Nephron progenitor cell (in vitro differentiated cells): ENCODE data around the gene CEP162.
"Not testable (repeated sequence)": the region's sequence is repeated elsewhere in the genome, so short reads cannot be mapped to it uniquely, and the experiment has no call there.

ENCODE experiments used
- DNase-seq: peaks from one replicate; pipeline ENCODE4 v3.0.0; 2021
- H3K27ac Mint-ChIP-seq: 2 replicates; pipeline ENCODE4 v1.8.0; 2021; ENCODE audit warnings: mild to moderate bottlenecking, moderate library complexity, mixed read lengths
- H3K27me3 Mint-ChIP-seq: 2 replicates; pipeline ENCODE4 v1.8.0; 2021; ENCODE audit warnings: mild to moderate bottlenecking, low read depth, mixed read lengths; ENCODE audit not compliant: poor library complexity
- H3K36me3 Mint-ChIP-seq: 2 replicates; pipeline ENCODE4 v1.8.0; 2021; ENCODE audit warnings: low read depth, mixed read lengths
- H3K4me1 Mint-ChIP-seq: 2 replicates; pipeline ENCODE4 v1.8.0; 2021; ENCODE audit warnings: mixed read lengths
- H3K4me3 Mint-ChIP-seq: 2 replicates; pipeline ENCODE4 v1.8.0; 2021; ENCODE audit warnings: mild to moderate bottlenecking, moderate library complexity, mixed read lengths
- H3K9me3 Mint-ChIP-seq: 2 replicates; pipeline ENCODE4 v1.8.0; 2021; ENCODE audit warnings: mild to moderate bottlenecking, moderate library complexity, mixed read lengths
- CTCF ChIP-seq: fragments of 200-600 bp; sonication (generic); IDR thresholded peaks from 2 replicates; pipeline ENCODE4 v1.5.0; 2021; ENCODE audit warnings: antibody characterized with exemption

CEP162 gene

GRCh38 chr6:84243240-84243639 lies 15.8 kb upstream of the CEP162 start:
- no peaks in the 10 kb centered on the region for H3K27me3 Mint-ChIP-seq
- H3K36me3 Mint-ChIP-seq, result no peaks in the 10 kb centered on the region
- H3K4me3 Mint-ChIP-seq, result no peak overlapping the region
- H3K9me3 Mint-ChIP-seq, result peaks cover 7% of the 10 kb centered on the region
- no peak overlapping the region for H3K27ac Mint-ChIP-seq
- no peak for TF ChIP-seq CTCF
- H3K4me1 Mint-ChIP-seq, result no peaks in the 10 kb centered on the region
- no peak for DNase-seq

- H3K4me3 Mint-ChIP-seq, result no peak overlapping the region
- no peaks in the 10 kb centered on the region for H3K36me3 Mint-ChIP-seq
- H3K27me3 Mint-ChIP-seq, result peaks cover 9% of the 10 kb centered on the region
- no peaks in the 10 kb centered on the region for H3K4me1 Mint-ChIP-seq
- no peak overlapping the region for H3K27ac Mint-ChIP-seq
- H3K9me3 Mint-ChIP-seq, result peaks cover 16% of the 10 kb centered on the region
- no peak for TF ChIP-seq CTCF
- no peak for DNase-seq
Observed at GRCh38 chr6:84242265-84242664, 14.8 kb upstream of the CEP162 start.

GRCh38 chr6:84228198-84228543 lies 728 bp upstream of the CEP162 start:
- Mint-ChIP-seq H3K27me3 (peaks cover 45% of the 10 kb centered on the region), H3K4me3 (peak overlapping the region; percentile 97), H3K36me3 (peaks cover 4% of the 10 kb centered on the region), H3K4me1 (peaks cover 24% of the 10 kb centered on the region), H3K9me3 (no peaks in the 10 kb centered on the region), H3K27ac (no peak overlapping the region)
- DNase-seq, result no peak
- no peak for TF ChIP-seq CTCF

GRCh38 chr6:84227044-84227433 lies 404 bp downstream of the CEP162 start:
- H3K27me3 Mint-ChIP-seq, result peaks cover 37% of the 10 kb centered on the region
- peak overlapping the region; percentile 81 for H3K27ac Mint-ChIP-seq
- H3K9me3 Mint-ChIP-seq, result no peaks in the 10 kb centered on the region
- TF ChIP-seq CTCF, result no peak
- peaks cover 24% of the 10 kb centered on the region for H3K4me1 Mint-ChIP-seq
- peaks cover 4% of the 10 kb centered on the region for H3K36me3 Mint-ChIP-seq
- DNase-seq, result peak; percentile 3
- peak overlapping the region; percentile 97 for H3K4me3 Mint-ChIP-seq

GRCh38 chr6:84224251-84224650 lies 3.2 kb downstream of the CEP162 start:
- no peaks in the 10 kb centered on the region for H3K9me3 Mint-ChIP-seq
- no peak overlapping the region for H3K27ac Mint-ChIP-seq
- H3K27me3 Mint-ChIP-seq, result peaks cover 11% of the 10 kb centered on the region
- H3K36me3 Mint-ChIP-seq, result peaks cover 4% of the 10 kb centered on the region
- TF ChIP-seq CTCF, result no peak
- H3K4me3 Mint-ChIP-seq, result no peak overlapping the region
- no peak for DNase-seq
- H3K4me1 Mint-ChIP-seq, result peaks cover 24% of the 10 kb centered on the region

DNA sequence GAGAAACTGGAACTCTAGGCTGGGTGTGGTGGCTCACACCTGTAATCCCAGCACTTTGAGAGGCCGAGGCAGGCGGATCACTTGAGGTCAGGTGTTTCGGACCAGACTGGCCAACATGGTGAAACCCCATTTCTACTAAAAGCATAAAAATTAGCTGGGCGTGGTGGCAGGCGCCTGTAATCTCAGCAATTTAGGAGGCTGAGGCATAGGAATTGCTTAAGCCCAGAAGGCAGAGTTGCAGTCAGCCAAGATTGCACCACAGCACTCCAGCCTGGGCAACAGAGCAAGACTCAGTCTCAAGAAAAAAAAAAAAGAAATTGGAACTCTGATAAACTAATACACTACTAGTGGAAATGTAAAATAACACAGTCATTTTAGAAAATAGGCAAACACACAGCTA lies 3.8 kb downstream of the CEP162 start:
- H3K36me3 Mint-ChIP-seq, result not testable (repeated sequence)

GRCh38 chr6:84222426-84222825 lies 5.0 kb downstream of the CEP162 start:
- DNase-seq, result no peak
- peaks cover 18% of the 10 kb centered on the region for H3K4me1 Mint-ChIP-seq
- no peaks in the 10 kb centered on the region for H3K27me3 Mint-ChIP-seq
- H3K36me3 Mint-ChIP-seq, result peaks cover 4% of the 10 kb centered on the region
- no peak for TF ChIP-seq CTCF
- no peak overlapping the region for H3K4me3 Mint-ChIP-seq
- H3K27ac Mint-ChIP-seq, result no peak overlapping the region
- no peaks in the 10 kb centered on the region for H3K9me3 Mint-ChIP-seq

More for the DNA sequence above, 3.8 kb downstream of the CEP162 start:
- H3K9me3 Mint-ChIP-seq, H3K27me3 Mint-ChIP-seq, H3K27ac Mint-ChIP-seq, DNase-seq, H3K4me3 Mint-ChIP-seq: not testable (repeated sequence)
- peaks cover 22% of the 10 kb centered on the region for H3K4me1 Mint-ChIP-seq
